Loucy (cell line): ENCODE results near the gene HOXA10.

Source experiments
- EZH2phosphoT487 ChIP-seq: fragments of 200-600 bp; IDR thresholded peaks from 2 replicates; pipeline ENCODE4 v1.6.1; 2018; ENCODE audit warnings: antibody characterized with exemption, mild to moderate bottlenecking, moderate library complexity, borderline replicate concordance
- TF ChIP-seq, protein P1 (sequence below): fragments of 200-600 bp; sonication (generic); conservative IDR thresholded peaks from 2 replicates; pipeline ENCODE4 v1.5.1; 2014; ENCODE audit warnings: mild to moderate bottlenecking, antibody characterized with exemption, low read length

DNA sequence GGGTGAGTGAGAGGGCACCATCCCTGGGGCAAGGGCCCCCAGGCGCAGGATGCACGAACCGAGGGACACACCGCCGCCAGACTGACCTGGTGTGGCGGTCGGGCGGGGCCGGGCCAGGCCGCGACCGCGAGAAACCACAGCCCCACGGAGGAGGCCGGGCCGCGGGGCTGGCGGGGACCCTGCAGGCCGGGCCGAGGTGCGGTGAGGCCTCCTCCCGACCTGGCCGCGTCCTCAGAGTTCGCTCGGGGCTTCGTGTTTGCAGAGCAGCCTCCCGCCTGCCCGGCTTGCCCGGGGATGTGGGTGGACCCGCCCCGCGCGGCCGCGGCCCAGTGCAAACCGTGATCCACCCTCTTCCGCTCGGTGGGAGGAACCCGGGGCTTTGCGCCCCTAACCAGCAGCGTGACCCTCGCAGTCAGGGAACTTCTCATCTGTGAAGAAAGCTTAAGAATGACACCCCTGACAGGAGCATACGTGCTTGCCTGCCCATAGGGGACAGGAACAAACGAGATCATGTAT is 46.4 kb upstream of the HOXA10 start:
- no peak for TF ChIP-seq EZH2phosphoT487
- TF ChIP-seq, protein P1, sequence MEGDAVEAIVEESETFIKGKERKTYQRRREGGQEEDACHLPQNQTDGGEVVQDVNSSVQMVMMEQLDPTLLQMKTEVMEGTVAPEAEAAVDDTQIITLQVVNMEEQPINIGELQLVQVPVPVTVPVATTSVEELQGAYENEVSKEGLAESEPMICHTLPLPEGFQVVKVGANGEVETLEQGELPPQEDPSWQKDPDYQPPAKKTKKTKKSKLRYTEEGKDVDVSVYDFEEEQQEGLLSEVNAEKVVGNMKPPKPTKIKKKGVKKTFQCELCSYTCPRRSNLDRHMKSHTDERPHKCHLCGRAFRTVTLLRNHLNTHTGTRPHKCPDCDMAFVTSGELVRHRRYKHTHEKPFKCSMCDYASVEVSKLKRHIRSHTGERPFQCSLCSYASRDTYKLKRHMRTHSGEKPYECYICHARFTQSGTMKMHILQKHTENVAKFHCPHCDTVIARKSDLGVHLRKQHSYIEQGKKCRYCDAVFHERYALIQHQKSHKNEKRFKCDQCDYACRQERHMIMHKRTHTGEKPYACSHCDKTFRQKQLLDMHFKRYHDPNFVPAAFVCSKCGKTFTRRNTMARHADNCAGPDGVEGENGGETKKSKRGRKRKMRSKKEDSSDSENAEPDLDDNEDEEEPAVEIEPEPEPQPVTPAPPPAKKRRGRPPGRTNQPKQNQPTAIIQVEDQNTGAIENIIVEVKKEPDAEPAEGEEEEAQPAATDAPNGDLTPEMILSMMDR = no peak
